Esophagus squamous epithelium (tissue), 5 donors: Measurements from ENCODE around the gene HPCAL1. TPM values are rescaled to one million over a fixed set of nuclear protein-coding genes. Genes with fewer than 3 reads are reported as not detected.

Experiments used
- DNase-seq: peaks from one replicate; lab custom pipeline; 2025; lab: John Stamatoyannopoulos, UW
- H3K27ac ChIP-seq, 4 donors: fragments of 200-600 bp; sonication (generic); one replicate each; pipeline ENCODE4 v1.5.1; 2016 to 2019; ENCODE audit warnings: mild to moderate bottlenecking in 1 of 4
- H3K27me3 ChIP-seq, 4 donors: fragments of 200-600 bp; sonication (generic); 1 replicate in 3 of 4; 2 replicates in 1 of 4; pipeline versions ENCODE4 v1.5.1 to v1.6.0; 2017 to 2021; ENCODE audit warnings: antibody characterized with exemption in 1 of 4
- H3K36me3 ChIP-seq, 3 donors: fragments of 200-600 bp; sonication (generic); one replicate each; pipeline ENCODE4 v1.5.1; 2016 to 2019
- H3K4me1 ChIP-seq, 3 donors: fragments of 200-600 bp; sonication (generic); one replicate each; pipeline ENCODE4 v1.5.1; 2017 to 2019
- H3K4me3 ChIP-seq, 4 donors: fragments of 200-600 bp; sonication (generic); 1 replicate in 3 of 4; 2 replicates in 1 of 4; pipeline ENCODE4 v1.5.1; 2016 to 2019; ENCODE audit warnings: mild to moderate bottlenecking in 2 of 4, moderate library complexity in 1 of 4
- H3K9me3 ChIP-seq, 3 donors: fragments of 200-600 bp; sonication (generic); one replicate each; pipeline ENCODE4 v1.5.1; 2016 to 2019
- POLR2A ChIP-seq, 4 donors: fragments of 450-650 bp; IDR thresholded peaks; one replicate each; pipeline ENCODE4 v1.6.1; 2017; ENCODE audit warnings: antibody characterized with exemption in 4 of 4, mild to moderate bottlenecking in 4 of 4, moderate library complexity in 3 of 4
- WGBS, 2 donors: methylation state at CpG; one replicate each; pipeline ENCODE4 v1.1.5; 2018; 5-methylcytosine and 5-hydroxymethylcytosine counted together
- intact Hi-C: fragments of 100-400 bp; cut with DNase I; formaldehyde crosslinking; loops from one replicate; pipeline ENCODE4 v1.15.0; 2022
- total RNA-seq, 4 donors: library from RNA; depleted of rRNA; stranded (reverse); fragments of >200 nt; gene quantifications; one replicate each; pipeline ENCODE4 v1.1.0, GENCODE V29; 2016
- TF ChIP-seq, protein P1 (sequence below), 6 experiments: fragments of 450-650 bp in 4 of 6; fragments of 200-600 bp in 2 of 6; sonication (generic) in 2 of 6; IDR thresholded peaks; one replicate each; pipeline ENCODE4 v1.5.1; 2016 to 2019; ENCODE audit warnings: antibody characterized with exemption in 6 of 6, mild to moderate bottlenecking in 4 of 6, moderate library complexity in 4 of 6
- donor health status: DM: yes; HTN: yes; CAD: no.

HPCAL1 gene
- total RNA-seq, 4 donors from 2014 or later, result 13.2 to 26.4 (median 20.5) TPM

DNA sequence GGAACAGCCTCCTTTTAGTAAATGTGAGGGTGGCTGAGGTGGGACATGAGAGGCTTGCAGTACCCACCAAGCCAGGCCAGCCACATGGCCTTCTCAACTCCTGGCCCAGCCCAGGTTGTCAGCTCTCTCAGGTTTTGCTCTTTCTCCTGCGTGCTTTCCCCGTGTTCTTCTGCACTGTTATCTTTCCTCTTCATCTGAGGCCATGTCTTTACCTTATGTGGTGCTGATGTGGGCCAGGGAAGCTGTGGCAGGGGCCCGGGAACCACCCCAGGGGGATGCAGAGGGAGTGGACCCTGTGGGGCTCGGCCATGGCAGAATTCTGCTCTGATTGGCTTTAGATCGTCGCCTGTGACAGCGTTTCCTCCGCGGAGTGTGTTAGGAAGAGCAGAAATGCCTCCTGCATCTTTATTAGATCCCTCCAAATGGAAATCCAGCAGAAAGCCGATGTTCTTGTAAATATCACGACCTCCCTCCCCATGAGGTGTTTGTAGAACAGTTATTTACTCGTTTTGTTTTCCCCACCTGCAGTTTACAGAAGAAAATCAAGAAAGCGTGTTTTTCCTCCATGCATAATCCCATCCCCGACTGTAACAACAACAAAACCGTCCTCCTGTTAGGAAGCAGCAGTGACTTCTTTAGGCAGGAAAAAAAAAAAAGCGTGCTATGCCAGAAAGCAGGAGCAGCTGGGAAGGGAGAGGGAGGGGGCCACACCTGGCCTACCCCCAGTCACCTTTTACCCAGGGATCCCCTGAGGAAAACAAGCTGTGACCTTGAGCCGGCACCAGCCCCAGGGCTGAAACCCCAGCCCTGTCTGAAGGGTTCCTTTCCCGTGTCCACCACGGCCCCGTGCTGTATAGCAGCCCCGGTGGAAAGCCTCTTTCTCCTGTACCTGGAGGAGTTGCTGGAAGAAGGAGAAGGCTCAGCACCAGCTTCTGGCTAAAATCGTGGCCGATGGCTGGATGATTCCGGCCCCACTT, 54.8 kb downstream of the HPCAL1 start:
- no peak for DNase-seq

DNA sequence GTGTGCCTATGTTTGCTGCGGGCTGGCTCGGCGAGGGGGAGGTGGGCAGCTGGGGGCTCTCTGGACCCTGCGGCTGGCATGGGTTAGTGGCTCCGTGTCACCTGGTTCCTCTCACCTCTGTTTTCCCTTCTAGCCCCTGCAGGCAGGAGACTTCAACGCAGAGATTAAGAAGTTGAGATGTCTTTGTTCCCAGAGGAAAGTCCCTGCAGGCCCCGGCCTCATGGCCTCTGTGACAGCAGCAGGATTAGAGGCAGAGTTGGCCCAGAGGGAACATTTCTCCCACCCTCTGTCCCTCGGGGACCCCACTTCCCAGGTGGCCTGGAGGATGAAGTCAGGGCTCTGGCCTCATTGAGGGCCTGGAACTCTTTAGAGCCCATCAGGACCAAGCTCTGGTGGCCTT, 56.5 kb downstream of the HPCAL1 start:
- Histone ChIP-seq H3K36me3 (peaks cover 0 to 21% (median 0%) of the 10 kb centered on the region in 3 donors), H3K9me3 (no peaks in the 10 kb centered on the region), H3K27me3 (no peaks in the 10 kb centered on the region), H3K4me3 (no peak overlapping the region), H3K4me1 (peaks cover 0 to 5% (median 0%) of the 10 kb centered on the region in 3 donors), H3K27ac (no peak overlapping the region)
- 80% methylated on average over 1 of the region's 8 CpGs; no CpG with 5 or more reads in 1 of the 2 donors for WGBS, 2 donors
- intact Hi-C loops, result no loop called here
- TF ChIP-seq, protein P1, sequence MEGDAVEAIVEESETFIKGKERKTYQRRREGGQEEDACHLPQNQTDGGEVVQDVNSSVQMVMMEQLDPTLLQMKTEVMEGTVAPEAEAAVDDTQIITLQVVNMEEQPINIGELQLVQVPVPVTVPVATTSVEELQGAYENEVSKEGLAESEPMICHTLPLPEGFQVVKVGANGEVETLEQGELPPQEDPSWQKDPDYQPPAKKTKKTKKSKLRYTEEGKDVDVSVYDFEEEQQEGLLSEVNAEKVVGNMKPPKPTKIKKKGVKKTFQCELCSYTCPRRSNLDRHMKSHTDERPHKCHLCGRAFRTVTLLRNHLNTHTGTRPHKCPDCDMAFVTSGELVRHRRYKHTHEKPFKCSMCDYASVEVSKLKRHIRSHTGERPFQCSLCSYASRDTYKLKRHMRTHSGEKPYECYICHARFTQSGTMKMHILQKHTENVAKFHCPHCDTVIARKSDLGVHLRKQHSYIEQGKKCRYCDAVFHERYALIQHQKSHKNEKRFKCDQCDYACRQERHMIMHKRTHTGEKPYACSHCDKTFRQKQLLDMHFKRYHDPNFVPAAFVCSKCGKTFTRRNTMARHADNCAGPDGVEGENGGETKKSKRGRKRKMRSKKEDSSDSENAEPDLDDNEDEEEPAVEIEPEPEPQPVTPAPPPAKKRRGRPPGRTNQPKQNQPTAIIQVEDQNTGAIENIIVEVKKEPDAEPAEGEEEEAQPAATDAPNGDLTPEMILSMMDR (IDR thresholded peaks at IDR 0.05), result no peak
- no peak for TF ChIP-seq POLR2A (IDR thresholded peaks at IDR 0.05)
- no peak for DNase-seq

More for the DNA sequence above, 54.8 kb downstream of the HPCAL1 start:
- peaks cover 0 to 22% (median 0%) of the 10 kb centered on the region in 3 donors for H3K36me3 ChIP-seq
- no peak overlapping the region for H3K4me3 ChIP-seq
- no peak overlapping the region for H3K27ac ChIP-seq
- intact Hi-C loops, result no loop called here
- H3K27me3 ChIP-seq, result no peaks in the 10 kb centered on the region
- H3K4me1 ChIP-seq, result peaks cover 0 to 5% (median 0%) of the 10 kb centered on the region in 3 donors
- no peaks in the 10 kb centered on the region for H3K9me3 ChIP-seq
- WGBS, 2 donors, result 84 to 86% methylated on average over 10 to 19 of the region's 24 CpGs
- TF ChIP-seq, protein P1 (IDR thresholded peaks at IDR 0.05), result no peak
- no peak for TF ChIP-seq POLR2A (IDR thresholded peaks at IDR 0.05)

DNA sequence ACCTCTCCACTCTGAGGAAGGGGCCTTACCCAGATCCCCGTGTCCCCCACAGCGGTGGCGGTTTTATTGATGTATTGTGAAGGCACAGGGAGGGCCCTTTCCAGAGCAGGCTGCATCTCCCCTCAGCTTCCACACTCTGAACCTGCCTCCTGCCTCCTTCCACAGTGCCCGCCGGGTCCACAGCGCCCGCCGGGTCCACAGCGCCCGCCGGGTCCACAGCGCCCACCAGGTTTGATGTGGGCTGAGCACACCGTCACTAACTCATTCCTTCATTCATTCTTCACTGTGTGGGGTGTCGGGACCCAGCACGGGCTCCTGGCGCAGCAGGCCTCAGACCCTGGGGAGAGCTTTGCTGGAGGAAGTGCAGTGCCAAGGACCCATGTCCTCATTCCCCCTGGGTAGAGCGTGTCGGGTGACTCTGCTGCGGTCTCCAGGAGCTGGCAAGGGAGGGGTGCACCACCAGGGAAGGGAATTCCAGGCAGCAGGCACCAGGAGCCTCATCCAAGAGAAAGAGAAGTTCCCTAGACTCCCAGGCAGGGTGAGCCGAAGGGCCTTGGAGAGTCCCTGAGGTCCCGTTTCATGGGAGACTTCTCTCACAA, 57.1 kb downstream of the HPCAL1 start:
- intact Hi-C loops, result no loop called here
- peaks cover 0 to 15% (median 0%) of the 10 kb centered on the region in 3 donors for H3K36me3 ChIP-seq

DNA sequence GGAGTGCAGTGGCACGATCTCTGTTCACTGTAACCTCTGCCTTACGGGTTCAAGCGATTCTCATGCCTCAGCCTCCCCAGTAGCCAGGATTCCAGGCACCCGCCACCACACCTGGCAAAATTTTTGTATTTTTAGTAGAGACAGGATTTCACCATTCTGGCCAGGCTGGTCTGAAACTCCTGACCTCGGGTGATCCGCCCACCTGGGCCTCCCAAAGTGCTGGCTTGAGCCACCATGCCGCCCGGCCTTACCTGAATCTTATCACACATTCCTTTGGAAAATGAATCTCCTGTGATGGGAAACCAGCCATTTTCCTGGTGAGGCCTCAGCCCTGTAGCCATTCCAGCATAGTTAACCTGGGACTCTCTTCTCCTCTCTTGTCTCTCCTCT, 57.8 kb downstream of the HPCAL1 start:
- intact Hi-C loops, result no loop called here
- H3K36me3 ChIP-seq, result peaks cover 0 to 15% (median 0%) of the 10 kb centered on the region in 3 donors
- no peak for DNase-seq
- no peak overlapping the region for H3K4me3 ChIP-seq
- H3K27me3 ChIP-seq, result no peaks in the 10 kb centered on the region
- H3K4me1 ChIP-seq, result peaks cover 0 to 5% (median 0%) of the 10 kb centered on the region in 3 donors
- WGBS, 2 donors, result 92% methylated on average over 8 of the region's 8 CpGs
- TF ChIP-seq, protein P1 (IDR thresholded peaks at IDR 0.05), result no peak
- no peak for TF ChIP-seq POLR2A (IDR thresholded peaks at IDR 0.05)
- H3K27ac ChIP-seq, result no peak overlapping the region
- H3K9me3 ChIP-seq, result no peaks in the 10 kb centered on the region

More for the DNA sequence above, 57.1 kb downstream of the HPCAL1 start:
- Histone ChIP-seq H3K4me1 (peaks cover 0 to 5% (median 0%) of the 10 kb centered on the region in 3 donors), H3K27me3 (no peaks in the 10 kb centered on the region), H3K4me3 (no peak overlapping the region), H3K9me3 (no peaks in the 10 kb centered on the region), H3K27ac (no peak overlapping the region)
- TF ChIP-seq, protein P1 (IDR thresholded peaks at IDR 0.05), result no peak
- no peak for TF ChIP-seq POLR2A (IDR thresholded peaks at IDR 0.05)
- WGBS, 2 donors, result 83 to 100% methylated on average over 1 to 10 of the region's 21 CpGs
- DNase-seq, result no peak
